HepG2 (cell line): ENCODE results near the gene TGM1. TPM values are rescaled to one million over a fixed set of nuclear protein-coding genes. Genes with fewer than 3 reads are reported as not detected.
A peak's percentile ranks its signal among the peaks of the same experiment; 100 is the strongest.

Experiments used
- CREB1 ChIP-seq, 2 experiments: fragments of 450-650 bp in 1 of 2; IDR thresholded peaks; 2 replicates each; pipeline ENCODE4 v1.6.1; 2016 to 2017; ENCODE audit warnings: control low read depth in 1 of 2, mild to moderate bottlenecking in 1 of 2, missing compliant biosample characterization in 1 of 2, missing genetic modification characterization in 1 of 2
- CREBL2 ChIP-seq: sonication (generic); formaldehyde crosslinking; IDR thresholded peaks from 2 replicates; pipeline ENCODE4 v1.8.1; 2023; ENCODE audit warnings: missing genetic modification reagents, mild to moderate bottlenecking, borderline replicate concordance
- FOXA3 ChIP-seq: IDR thresholded peaks from 2 replicates; pipeline ENCODE4 v1.6.1; 2016; ENCODE audit warnings: missing genetic modification reagents, missing compliant biosample characterization
- FOXM1 ChIP-seq: sonication (generic); formaldehyde crosslinking; IDR thresholded peaks from 2 replicates; pipeline ENCODE4 v1.5.0; 2020; ENCODE audit warnings: missing genetic modification reagents
- FOXP4 ChIP-seq: sonication (generic); formaldehyde crosslinking; IDR thresholded peaks from 2 replicates; pipeline ENCODE4 v1.4.0; 2020; ENCODE audit warnings: missing genetic modification reagents
- GABPB1 ChIP-seq: IDR thresholded peaks from 2 replicates; pipeline ENCODE4 v1.6.1; 2016; ENCODE audit warnings: mild to moderate bottlenecking, missing genetic modification reagents, moderate library complexity, missing compliant biosample characterization
- GMEB2 ChIP-seq: IDR thresholded peaks from 2 replicates; pipeline ENCODE4 v1.6.1; 2016; ENCODE audit warnings: missing biosample characterization, missing genetic modification reagents, low read depth
- HDAC2 ChIP-seq: sonication (generic); formaldehyde crosslinking; IDR thresholded peaks from 2 replicates; pipeline ENCODE4 v1.4.0; 2020; ENCODE audit warnings: missing genetic modification reagents
- HNRNPL ChIP-seq: fragments of 200-400 bp; formaldehyde crosslinking; IDR thresholded peaks from 2 replicates; pipeline ENCODE4 v1.6.1; 2017; ENCODE audit warnings: mild to moderate bottlenecking, low read depth, low read length
- IRF2 ChIP-seq: IDR thresholded peaks from 2 replicates; pipeline ENCODE4 v1.6.1; 2018; ENCODE audit warnings: missing genetic modification reagents, missing compliant biosample characterization
- KAT7 ChIP-seq: IDR thresholded peaks from 2 replicates; pipeline ENCODE4 v1.6.1; 2018; ENCODE audit warnings: borderline replicate concordance, missing compliant biosample characterization
- KLF16 ChIP-seq, 2 experiments: sonication (generic) in 1 of 2; formaldehyde crosslinking in 1 of 2; IDR thresholded peaks; 2 replicates each; pipeline versions ENCODE4 v1.6.1 to v1.8.0; 2016 to 2023; ENCODE audit warnings: missing genetic modification reagents in 2 of 2, missing compliant biosample characterization in 1 of 2
- KLF6 ChIP-seq: IDR thresholded peaks from 2 replicates; pipeline ENCODE4 v1.8.0; 2016; ENCODE audit warnings: missing biosample characterization, missing genetic modification reagents
- MIXL1 ChIP-seq: IDR thresholded peaks from 2 replicates; pipeline ENCODE4 v1.6.1; 2016
- MZF1 ChIP-seq: sonication (generic); formaldehyde crosslinking; IDR thresholded peaks from 2 replicates; pipeline ENCODE4 v1.8.1; 2023; ENCODE audit warnings: mild to moderate bottlenecking, missing genetic modification reagents, borderline replicate concordance
- NR2F1 ChIP-seq, 2 experiments: fragments of 450-650 bp in 1 of 2; formaldehyde crosslinking in 1 of 2; IDR thresholded peaks; 2 replicates each; pipeline versions ENCODE4 v1.5.0 to v1.6.1; 2016 to 2020; ENCODE audit warnings: mild to moderate bottlenecking in 1 of 2, missing compliant biosample characterization in 1 of 2, missing genetic modification reagents in 1 of 2, moderate library complexity in 1 of 2
- RELA ChIP-seq: sonication (generic); formaldehyde crosslinking; IDR thresholded peaks from 2 replicates; pipeline ENCODE4 v1.4.0; 2020; ENCODE audit warnings: missing genetic modification reagents
- SIX4 ChIP-seq: sonication (generic); formaldehyde crosslinking; IDR thresholded peaks from 2 replicates; pipeline ENCODE4 v1.4.0; 2020; ENCODE audit warnings: missing genetic modification reagents
- SMC3 ChIP-seq: IDR thresholded peaks from 2 replicates; pipeline ENCODE4 v1.6.1; 2011; ENCODE audit warnings: low read length, improper control_type of control experiment
- SP140L ChIP-seq: sonication (generic); formaldehyde crosslinking; IDR thresholded peaks from 2 replicates; pipeline ENCODE4 v1.4.0; 2020; ENCODE audit warnings: missing genetic modification reagents, borderline replicate concordance
- THRA ChIP-seq: sonication (generic); formaldehyde crosslinking; IDR thresholded peaks from 2 replicates; pipeline ENCODE4 v1.4.0; 2020; ENCODE audit warnings: missing genetic modification reagents, borderline replicate concordance
- ZKSCAN8 ChIP-seq: IDR thresholded peaks from 2 replicates; pipeline ENCODE4 v1.6.1; 2016; ENCODE audit warnings: borderline replicate concordance, missing genetic modification reagents, missing compliant biosample characterization
- ZNF124 ChIP-seq: sonication (generic); formaldehyde crosslinking; IDR thresholded peaks from 2 replicates; pipeline ENCODE4 v1.4.0; 2020; ENCODE audit warnings: missing genetic modification reagents
- ZNF256 ChIP-seq: sonication (generic); formaldehyde crosslinking; conservative IDR thresholded peaks from 2 replicates; pipeline ENCODE4 v1.4.0; 2020; ENCODE audit warnings: missing genetic modification reagents
- ZNF546 ChIP-seq: sonication (generic); formaldehyde crosslinking; conservative IDR thresholded peaks from 2 replicates; pipeline ENCODE4 v1.8.1; 2023; ENCODE audit warnings: mild to moderate bottlenecking, missing genetic modification reagents
- ZNF792 ChIP-seq: IDR thresholded peaks from 2 replicates; pipeline ENCODE4 v1.6.1; 2016
- polyA plus RNA-seq, 8 experiments: library from polyadenylated mRNA; depleted of rRNA in 3 of 8; stranded (reverse) in 7 of 8; unstranded in 1 of 8; fragments of >200 nt; fragmentation: Illumina TruSeq in 4 of 8; extraction: Trizol in 4 of 8; gene quantifications; 2 replicates each; pipeline versions ENCODE4 v1.2.1 to v1.2.3, GENCODE V29; 2011 to 2016; ENCODE audit warnings: low read depth in 4 of 8, missing spikeins in 1 of 8, mixed read lengths in 1 of 8; ENCODE audit not compliant: insufficient read depth in 1 of 8
- total RNA-seq, 5 experiments: library from RNA; depleted of rRNA; stranded (reverse); fragments of >200 nt; fragmentation: Illumina TruSeq; extraction: Trizol; gene quantifications; 2 replicates each; pipeline ENCODE4 v1.2.3, GENCODE V29; 2016; ENCODE audit warnings: low read depth in 1 of 5

TGM1 gene
- total and polyA plus RNA-seq, 2 of the 13 experiments (the other 11 are each of a cell fraction or from before 2014, with no cell fraction given), result 3.2 to 10.6 TPM

GRCh38 chr14:24297190-24297964 lies 34.4 kb upstream of the TGM1 start (continued):
- no peak for TF ChIP-seq CREB1 (IDR thresholded peaks at IDR 0.05)
- TF ChIP-seq CREB1 (CRISPR knock-in tag; IDR thresholded peaks at IDR 0.05), result no peak
- TF ChIP-seq KAT7 (CRISPR knock-in tag), result peak; percentile 37; the same call in 1 of the 2 replicates
- TF ChIP-seq SMC3, result peak; percentile 94
- TF ChIP-seq ZNF546, result 0 out of 2 replicates have a peak, but pooled peaks have one; percentile 45
- peak; percentile 31; the same call in 1 of the 2 replicates for TF ChIP-seq THRA (CRISPR knock-in tag)
- peak; percentile 40; the same call in 1 of the 2 replicates for TF ChIP-seq FOXP4 (CRISPR knock-in tag)
- peak; percentile 79; the same call in 1 of the 2 replicates for TF ChIP-seq IRF2
- 0 out of 2 replicates have a peak, but pooled peaks have one; percentile 51 for TF ChIP-seq ZKSCAN8
- TF ChIP-seq SP140L (CRISPR knock-in tag), result 0 out of 2 replicates have a peak, but pooled peaks have one; percentile 51
- 0 out of 2 replicates have a peak, but pooled peaks have one; percentile 19 for TF ChIP-seq CREBL2 (CRISPR knock-in tag)
- no peak for TF ChIP-seq ZNF256 (CRISPR knock-in tag)
- peak; percentile 57; the same call in 1 of the 2 replicates for TF ChIP-seq FOXA3 (CRISPR knock-in tag)
- TF ChIP-seq HDAC2, result peak; percentile 75
- no peak for TF ChIP-seq FOXM1 (CRISPR knock-in tag)
- 0 out of 2 replicates have a peak, but pooled peaks have one; percentile 20 for TF ChIP-seq KLF6 (CRISPR knock-in tag)
- TF ChIP-seq KLF16 (CRISPR knock-in tag; IDR thresholded peaks at IDR 0.05), result peak in 1 of 2 experiments; percentile 48; a peak in 1 of 4 replicates
- TF ChIP-seq ZNF124 (CRISPR knock-in tag), result 0 out of 2 replicates have a peak, but pooled peaks have one; percentile 8
- TF ChIP-seq MZF1 (CRISPR knock-in tag), result no peak
- no peak for TF ChIP-seq GMEB2 (CRISPR knock-in tag)
- peak; percentile 90 for TF ChIP-seq MIXL1
- TF ChIP-seq HNRNPL, result no peak
- TF ChIP-seq NR2F1 (CRISPR knock-in tag; IDR thresholded peaks at IDR 0.05), result 0 out of 4 replicates have a peak, but pooled peaks of 1 of the 2 experiments have one; percentile 4
- TF ChIP-seq GABPB1 (CRISPR knock-in tag), result 0 out of 2 replicates have a peak, but pooled peaks have one; percentile 2
- TF ChIP-seq RELA (CRISPR knock-in tag), result 0 out of 2 replicates have a peak, but pooled peaks have one; percentile 5
- TF ChIP-seq SIX4 (CRISPR knock-in tag), result peak; percentile 64; the same call in 1 of the 2 replicates
- peak; percentile 77 for TF ChIP-seq ZNF792 (CRISPR knock-in tag)
